ENCODE data around the gene YTHDC1.
"Not testable (repeated sequence)": the region's sequence is repeated elsewhere in the genome, so short reads cannot be mapped to it uniquely, and the experiment has no call there.

YTHDC1 gene

DNA sequence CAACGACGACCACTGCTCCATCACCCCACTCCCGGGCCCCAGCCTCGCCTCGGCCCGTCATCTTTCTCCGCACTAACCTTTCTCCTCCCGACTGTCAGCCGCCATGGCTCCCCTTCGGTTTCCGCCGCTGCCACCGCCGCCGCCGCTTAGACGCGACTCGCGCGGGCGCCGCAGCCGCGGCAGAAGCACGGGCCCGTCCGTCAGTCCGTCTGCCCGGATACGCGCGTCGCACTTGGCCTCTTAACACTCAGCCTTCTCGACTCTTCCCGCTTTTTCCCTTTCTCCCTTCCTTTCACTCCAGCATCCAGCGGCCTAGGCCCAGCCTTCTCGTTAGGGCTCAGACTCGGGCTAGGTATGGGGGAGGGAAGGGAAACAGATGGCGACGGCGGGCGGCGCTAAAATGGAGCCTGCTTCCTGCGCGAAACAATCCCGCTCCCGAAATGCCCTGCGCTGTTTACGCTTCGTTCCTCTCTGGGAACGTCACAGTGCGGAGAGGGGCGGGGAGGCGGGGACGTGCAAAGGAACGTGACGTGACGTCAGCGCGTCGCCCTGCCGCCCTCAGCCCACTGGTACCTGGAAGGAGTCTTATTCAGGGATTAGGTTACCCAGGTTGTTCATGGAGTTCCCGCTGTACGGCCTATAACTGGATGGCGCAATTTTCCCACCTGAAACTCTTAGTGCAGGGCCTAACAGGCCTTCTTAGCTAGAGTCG, at the start of gene YTHDC1:
Gene YTHDC1, minus strand, starts transcription at position 442 of the 712 bp plus-strand sequence. Its CDS starts 337 bp downstream, at position 105.
- DNase-seq = peak; percentile 98

DNA sequence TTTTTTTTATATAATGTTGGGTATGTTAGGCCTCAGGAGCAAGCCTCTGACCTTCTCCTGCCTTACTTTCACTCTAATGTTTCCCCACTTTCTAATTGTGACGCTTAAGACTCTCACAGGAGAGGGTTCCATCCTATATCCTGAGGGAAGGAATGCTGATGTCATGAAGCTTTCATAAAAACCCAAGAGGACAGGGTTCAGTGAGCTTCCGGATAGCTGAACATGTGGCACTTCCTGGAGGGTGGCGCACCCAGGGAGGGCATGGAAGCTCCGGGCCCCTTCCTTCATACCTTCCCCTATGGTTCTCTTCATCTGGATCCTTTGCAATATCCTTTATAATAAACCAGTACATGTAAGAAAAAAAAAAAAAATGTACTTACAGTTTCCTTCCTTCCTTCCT, 49.4 kb upstream of the YTHDC1 start:
- no peak for DNase-seq

DNA sequence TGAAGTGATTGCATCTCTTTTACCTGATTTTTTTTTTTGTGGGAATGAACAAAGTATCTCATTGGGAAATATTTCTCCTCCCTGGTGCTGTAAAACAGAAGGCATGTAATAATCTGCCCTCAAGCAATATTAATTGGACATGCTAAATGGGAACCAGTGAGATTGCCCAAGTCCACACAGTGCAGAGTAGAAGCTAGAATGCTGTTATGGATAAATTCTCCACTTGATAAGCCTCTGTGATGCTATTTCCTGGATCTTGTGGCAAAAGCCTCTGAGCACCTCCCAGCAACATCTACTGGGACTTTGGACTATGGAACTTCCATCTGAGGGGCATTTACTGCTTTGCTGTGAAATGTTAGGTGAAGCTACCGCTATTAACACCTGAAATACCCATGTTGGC, 46.9 kb upstream of the YTHDC1 start:
- DNase-seq = no peak

DNA sequence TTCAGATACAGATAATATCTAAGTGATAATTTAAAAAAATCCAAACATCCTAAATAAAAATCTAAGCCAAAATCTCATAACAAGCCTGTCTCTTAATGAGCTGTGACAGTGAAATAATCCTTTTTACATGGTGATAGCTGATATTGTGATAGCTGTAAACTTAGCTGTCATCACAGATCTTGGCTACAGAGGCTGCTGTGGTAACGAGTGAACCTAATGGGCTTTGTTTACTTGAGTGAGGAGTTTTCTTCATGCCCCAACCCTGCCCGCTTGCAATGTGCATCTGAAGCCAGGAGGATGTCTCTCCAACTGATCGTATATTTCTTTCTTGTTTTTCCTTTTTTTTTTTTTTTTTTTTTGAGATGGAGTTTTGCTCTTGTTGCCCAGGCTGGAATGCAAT, 41.5 kb upstream of the YTHDC1 start:
- DNase-seq = no peak

DNA sequence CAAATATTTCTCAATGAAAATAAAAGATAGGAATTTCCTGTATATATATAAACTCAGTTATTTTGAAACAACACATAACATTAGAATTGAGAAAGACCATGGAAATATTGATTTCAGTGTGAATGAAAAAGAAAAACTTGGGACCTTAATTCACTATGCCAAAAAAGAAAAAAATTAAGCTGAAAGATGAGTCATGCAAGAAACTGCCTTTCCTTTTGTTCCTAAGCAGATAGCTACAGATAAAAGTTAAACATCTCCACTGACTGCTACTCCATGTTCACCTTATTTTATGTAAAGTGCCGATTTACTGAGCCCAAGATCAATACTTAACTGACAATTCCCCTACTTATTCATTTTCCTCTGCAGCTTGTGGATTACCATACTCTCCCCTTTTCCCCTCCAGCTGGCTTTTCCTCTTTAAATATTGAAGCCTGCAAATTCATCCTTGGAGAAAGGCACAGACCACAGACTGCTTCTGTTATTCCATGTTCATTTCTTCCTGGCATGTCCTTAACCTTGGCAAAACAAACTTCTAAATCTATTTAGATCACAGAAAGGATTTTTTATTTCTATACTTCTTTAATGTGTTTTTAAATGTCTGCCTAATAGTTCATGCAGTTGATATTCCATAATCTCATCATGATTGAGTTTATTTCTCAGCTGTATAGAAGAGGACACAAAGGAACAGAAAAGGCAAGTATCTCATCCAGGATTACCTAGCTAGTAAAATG, 40.5 kb upstream of the YTHDC1 start:
- no peak for DNase-seq

DNA sequence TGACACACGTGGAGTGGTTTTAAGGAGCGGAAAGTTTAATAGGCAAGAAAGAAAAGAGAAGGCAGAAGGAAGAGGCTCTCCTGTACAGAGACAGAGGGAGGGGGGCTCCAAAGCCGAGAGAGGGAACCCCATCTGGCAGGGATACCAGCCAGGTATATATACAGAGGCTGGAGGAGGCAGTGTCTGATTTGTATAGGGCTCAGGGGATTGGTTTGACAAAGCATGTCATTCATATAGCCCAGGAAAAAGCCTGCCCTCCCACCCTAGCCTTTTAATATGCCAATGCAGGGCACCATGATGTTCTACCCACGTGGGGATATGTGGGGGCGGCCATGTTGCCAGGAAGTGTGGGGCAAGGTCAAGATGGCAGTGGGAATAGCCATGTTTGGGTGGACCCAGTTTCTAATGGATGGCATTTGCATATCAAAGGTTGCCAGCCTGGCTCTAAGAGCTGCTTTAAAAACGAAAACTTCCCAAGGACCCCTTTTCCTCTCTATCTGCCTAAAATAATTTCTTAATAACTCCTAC, 39.6 kb upstream of the YTHDC1 start:
- DNase-seq = not testable (repeated sequence)

DNA sequence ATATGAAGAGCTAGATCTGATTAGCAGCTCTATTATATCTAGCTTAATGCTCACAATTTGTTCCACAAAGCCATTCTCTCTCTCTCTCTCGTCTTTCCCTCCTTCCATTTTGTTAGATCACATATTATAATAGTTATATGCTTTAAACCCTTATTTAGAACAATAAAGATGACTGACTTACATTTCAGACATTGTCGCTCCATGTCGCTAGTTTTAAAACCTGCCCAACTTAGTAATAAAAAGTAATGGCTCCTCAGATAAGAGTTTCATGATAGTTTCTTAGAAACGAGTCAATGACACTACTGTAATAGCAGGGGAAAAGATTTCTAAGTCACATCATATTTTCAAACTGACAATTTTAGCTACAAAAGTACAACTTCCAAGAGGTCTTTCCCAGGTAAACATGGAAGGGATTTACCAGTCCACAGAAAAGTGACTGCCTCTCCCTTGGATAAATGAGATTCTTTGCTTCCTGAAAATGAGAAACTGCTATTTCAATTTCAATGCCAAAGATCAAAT, 38.5 kb upstream of the YTHDC1 start:
- no peak for DNase-seq

DNA sequence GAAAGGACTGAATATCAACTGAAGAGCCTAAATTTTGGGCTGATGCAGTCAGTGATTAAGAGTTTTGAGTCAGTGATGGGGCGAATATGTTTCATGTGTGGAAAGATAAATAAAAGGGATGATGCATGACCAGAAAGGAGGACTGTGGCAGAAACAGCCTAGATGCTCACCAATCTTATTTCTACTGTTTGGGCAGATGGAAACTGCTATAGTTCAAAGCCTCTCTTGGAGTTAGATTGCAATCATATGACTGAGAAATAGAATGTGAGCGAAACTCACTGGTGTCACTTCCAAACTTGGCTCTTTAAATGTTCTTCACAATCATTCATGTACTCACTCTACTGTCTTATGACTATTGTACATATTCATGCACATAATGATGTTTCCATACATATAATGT, 35.4 kb upstream of the YTHDC1 start:
- DNase-seq = no peak

DNA sequence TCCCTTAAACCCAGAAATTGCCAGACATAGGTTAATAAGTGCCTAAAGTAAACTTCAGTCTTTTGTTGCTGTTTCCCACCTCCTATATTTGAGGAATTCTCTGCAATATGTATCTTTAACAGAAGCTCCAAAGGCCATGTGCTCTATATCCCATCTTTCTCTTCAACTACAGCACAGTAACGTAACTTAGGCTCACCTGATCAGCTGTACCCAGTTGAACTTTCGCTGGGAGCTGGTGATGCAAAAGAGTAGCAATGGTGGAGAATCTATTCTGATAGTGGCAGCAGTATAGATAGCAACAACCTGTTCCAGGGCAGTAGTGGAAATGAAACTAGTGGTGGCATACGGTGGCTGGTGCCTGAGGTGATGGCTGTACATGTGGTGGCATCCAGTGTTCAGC, 33.2 kb upstream of the YTHDC1 start:
- DNase-seq = no peak

DNA sequence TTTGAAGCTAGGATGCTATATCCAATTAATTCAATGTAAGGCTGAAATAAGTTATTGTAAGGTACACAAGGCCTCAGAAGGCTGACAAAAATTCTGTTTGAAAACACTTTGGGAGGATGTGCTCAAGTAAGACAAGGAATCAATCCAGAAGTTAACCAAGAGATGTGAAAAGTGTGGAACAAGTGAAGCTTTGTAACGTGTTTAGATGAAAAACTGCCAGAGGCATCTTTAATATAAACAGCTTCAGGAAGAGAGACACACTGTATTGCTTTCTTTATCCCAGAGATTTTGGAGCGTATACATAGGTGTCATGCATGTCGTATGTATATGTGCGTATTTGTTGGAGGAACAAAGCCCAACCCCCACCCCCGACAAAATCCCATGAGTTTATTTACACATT, 28.3 kb upstream of the YTHDC1 start:
- DNase-seq = no peak

DNA sequence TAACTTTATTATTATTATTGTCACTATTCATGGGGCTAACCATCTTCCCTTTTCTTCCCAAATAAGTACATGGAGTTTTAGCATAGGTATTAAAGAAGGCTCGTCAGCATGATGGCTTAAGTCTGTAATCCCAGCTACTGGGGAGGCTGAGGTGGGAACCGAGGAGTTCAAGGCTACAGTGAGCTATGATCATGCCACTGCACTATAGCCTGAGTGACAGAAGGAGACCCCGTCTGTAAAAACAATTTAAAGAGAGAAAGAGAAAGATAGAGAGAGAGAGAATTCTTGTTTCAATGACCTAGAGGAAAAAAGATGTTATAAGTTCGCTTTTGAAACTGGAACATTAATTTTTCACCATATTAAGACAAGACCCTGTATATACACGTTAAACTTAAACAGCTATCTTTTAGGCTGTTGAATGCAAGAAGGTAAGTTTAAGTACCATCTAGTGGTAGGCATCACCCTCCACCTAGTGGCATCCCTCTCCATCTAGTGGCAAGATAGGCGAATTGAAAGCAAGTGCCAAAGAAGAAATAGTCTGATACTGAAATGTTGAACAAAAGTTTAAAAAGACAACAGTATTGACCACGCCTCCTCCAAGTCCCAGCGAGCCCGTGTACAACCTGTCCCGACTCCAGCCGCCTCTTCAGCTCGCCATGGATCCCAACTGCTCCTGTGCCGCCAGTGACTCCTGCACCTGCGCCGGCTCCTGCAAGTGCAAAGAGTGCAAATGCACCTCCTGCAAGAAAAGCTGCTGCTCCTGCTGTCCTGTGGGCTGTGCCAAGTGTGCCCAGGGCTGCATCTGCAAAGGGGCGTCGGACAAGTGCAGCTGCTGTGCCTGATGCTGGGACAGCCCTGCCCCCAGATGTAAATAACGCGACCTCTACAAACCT, 26.0 kb upstream of the YTHDC1 start:
- DNase-seq = peak; percentile 17

DNA sequence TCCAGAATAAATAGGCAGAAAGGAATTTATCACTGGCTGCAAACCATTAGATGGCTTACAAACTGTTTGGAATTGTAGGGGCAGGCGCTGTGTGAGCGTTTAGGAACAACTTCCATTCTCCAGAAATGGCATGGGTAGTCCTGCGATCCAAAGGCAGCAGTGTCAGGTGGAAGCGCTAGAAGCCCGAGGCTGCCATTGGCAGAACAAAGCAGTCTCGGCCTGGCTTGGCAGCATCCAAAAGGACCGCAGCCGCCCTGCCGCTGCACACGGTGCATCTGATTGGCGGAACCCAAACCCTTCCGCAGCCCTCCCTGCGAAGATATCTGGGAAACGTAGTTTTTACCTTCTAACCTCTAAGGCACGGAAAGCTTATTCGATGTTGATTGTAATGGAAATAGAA, 23.6 kb upstream of the YTHDC1 start:
- DNase-seq = peak; percentile 87

DNA sequence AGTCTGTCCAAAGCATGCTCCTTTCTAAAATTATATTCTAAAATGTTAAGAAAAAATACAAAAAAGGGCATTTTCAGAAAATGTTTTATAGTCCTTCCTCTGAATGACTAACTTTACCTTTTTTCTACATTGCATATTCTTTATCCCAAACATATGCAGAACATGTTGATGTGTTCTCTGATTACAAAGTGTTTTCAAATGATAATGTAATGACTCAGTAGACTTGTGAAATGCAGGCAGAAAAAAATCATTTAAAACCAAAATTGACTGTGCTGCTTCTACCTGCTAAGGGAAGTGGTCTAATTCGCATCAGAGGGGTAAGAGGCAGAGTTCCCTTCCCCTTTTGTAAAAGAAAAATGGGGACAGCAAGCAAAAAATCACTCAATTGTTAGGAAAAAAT, 22.7 kb upstream of the YTHDC1 start:
- DNase-seq = no peak

DNA sequence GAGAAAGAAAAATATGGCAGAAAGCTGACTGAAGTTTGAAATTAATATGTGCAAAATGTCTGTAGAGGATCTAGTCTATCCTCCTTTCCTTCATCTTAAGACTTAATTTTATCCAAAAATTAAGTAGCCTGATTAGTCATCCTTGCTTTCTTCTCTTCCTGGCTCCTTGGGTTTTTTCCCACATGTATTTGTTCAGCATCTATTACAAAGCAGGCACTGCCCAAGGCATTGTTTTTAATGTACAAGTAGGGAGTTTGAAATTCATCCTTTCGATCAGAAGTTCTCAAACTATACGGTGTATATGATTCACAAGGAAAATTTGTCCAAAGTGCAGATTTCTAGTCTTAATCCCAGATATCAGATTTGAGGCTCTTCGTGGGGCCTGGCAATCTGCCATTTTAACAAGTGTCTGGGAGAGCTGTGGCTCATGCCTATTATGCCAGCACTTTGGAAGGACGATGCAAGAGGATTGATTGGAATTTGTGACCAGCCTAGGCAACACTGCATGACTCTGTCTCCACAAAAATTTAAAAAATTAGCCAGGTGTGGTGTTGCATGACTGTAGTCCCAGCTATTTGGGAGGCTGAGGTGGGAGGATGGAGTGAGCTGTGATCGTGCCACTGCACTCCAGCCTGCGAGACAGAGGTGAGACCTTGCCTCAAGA, 19.4 kb upstream of the YTHDC1 start:
- DNase-seq = no peak

DNA sequence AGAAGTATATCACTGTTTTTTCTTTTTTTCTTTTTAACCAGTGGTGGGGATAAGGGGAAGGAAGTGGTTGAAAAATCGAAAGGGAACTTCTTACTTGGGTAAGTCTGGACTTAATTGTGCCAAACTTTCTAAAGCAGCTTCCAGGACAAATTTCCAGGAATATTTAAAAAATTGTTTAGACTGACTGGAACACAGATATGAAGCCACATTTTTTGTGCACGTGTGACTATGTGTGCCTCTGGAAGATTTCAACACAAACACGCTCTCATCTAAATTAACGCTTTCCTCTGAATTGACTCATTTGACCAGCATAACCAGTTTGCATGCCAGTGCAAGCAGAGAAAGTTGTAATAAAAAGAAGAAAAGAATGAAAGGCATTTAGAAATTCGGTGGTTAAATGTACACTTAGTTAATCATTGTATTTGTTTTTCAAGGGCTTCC, 18.8 kb upstream of the YTHDC1 start:
- DNase-seq = no peak

DNA sequence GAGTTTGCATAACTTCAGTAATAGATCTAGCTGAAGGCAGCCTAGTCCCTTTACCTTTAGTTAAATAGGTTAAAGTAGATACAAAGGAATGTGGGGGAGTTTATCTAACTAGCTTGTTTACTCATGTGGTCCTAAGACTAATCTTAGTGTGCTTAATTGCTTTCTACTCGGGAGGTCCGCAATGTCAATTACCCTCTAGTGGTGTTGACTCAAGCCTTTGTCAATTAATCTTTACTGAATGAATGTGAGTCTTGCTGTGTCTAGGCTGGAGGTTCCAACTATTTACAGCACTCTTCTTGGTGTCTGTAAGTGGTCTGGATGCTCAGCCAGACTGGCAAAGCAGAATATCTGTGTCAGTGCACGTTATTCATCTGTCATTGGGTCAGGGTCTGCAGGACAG, 17.9 kb upstream of the YTHDC1 start:
- no peak for DNase-seq

DNA sequence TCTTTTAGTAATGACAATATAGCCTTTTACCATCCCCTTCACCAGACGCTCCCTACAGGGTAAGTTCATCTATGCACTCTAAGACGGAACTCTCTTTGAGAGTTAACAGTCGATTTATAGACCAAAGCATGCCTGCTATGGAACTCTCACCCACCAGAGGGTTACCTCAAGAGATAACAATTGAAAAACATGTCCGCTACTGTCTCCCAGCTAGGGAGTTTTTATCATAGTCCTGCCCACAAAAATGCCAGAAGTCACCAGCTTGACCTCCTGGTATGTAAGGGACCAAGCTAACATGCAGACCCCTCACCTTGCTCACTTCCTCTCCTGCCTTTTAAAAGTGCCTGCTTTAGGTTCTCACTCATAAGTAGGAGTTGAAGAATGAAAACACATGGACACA, 16.7 kb upstream of the YTHDC1 start:
- DNase-seq = no peak

DNA sequence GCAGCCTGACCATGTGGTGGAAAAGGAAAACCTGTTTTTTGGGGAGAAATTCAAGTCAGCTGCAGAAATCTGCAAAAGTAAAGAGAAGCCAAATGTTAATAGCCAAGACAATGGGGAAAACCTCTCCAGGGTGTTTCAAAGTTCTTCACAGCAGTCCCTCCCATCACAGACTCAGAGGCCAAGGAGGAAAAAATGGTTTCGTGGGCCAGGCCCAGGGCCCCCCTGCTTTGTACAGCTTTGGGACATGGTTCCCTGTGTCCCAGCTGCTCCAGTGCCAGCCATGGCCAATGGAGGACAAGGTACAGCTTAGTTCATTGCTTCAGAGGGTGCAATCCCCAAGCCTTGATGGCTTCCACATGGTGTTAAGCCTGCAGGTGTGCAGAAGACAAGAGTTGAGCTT, 15.2 kb upstream of the YTHDC1 start:
- DNase-seq = no peak

DNA sequence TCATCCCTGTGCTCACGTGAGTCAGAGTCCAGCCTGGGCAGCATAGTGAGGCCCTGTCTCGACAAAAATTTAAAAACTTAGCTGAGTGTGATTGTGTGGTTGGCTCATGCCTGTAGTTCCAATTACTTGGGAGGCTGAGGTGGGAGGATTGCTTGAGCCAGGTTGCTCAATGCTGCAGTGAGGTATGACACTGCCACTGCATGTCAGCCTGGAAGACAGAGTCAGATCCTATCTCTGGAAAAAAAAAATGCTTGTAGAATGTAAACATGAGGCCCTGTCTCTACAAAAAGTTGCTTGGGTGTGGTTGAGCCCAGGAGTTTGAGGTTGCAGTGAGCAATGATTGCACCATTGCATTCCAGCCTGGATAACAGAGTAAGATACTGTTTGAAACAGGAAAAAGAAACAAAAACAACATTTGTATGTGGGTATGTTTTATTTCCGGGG, 11.3 kb upstream of the YTHDC1 start:
- DNase-seq = no peak

DNA sequence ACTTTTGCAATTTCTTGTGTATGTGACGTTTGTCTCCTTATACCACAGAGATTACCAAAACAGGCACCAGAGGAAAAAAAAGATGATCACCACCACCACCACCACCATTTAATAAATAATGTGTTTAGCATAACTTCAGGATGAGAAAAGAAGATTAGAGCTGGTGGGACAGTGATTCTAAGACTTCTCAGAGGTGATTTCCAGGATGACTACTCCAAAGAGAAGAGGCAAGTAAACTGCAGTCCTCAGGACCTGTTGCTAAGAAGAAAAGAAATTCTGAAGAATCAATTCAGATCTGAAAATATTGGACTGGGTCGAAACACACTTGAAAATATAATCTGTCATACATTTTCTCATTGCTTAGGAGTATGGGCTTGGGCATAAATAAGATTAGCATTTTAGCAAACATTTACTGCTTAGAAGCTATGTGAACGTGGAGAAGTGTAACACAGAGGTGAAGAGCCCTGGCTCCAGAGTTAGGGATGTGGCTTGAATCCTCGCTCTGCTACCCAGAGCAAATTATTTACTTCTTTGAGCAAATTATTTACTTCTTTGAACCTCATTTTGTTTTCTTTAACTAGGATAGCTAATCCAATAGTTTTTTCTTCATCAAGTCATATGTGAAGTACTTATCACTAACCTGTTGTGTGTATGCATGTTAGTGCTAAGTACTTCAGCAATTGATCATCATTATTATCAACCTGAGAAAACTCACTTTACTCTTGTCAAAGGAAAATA, 10.5 kb upstream of the YTHDC1 start:
- no peak for DNase-seq

DNA sequence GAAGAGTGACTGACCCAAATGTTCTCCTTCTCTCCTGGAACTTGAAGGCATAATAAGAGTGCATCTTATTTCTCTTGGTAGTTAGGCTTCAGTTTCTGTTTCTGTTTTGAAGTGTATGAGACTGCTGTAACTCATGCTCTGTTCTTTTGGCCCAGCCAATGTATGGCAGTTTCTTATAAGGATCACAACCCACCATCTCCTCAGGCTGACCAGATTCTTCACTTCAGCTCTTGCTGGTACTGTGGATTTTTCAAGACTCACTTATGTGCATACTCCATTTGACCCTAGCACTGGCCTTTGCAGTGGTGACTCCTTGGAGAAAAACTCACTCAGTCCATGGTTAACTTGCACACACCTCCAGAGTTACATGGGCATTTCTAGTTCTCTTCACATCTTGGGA, 9.6 kb upstream of the YTHDC1 start:
- DNase-seq = no peak

DNA sequence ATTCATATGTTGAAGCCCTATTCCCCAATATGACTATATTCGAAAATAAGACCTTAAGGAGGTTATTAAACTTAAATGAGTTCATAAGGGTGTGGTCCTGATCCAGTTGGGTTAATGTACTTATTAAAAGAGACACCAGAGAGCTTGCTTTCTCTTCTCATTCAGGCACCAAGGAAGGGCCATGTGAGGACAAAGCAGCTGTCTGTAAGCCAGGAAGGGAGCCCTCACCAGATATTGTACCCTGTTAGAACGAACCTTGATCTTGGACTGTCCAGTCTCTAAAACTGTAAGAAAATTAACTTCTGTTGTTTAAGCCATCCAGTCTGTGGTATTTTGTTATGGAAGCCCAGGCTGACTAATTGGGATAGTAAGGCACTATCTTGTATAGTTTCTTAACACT, 9.1 kb upstream of the YTHDC1 start:
- no peak for DNase-seq

All from femur (tissue), 1 donor.